ENCODE measurements around the gene ITFG1. TPM values are rescaled to one million over a fixed set of nuclear protein-coding genes. Genes with fewer than 3 reads are reported as not detected.

ITFG1 gene
- 71.3 TPM for total RNA-seq
- long read RNA-seq, transcript ITFG1-201 (18 exons, 3,400 nt): major isoform, 203 of 228 reads
- long read RNA-seq, partial matches to known transcripts: 8 of 228 reads
- long read RNA-seq, other reads (novel, unspliced or antisense): 17 of 228 reads

DNA sequence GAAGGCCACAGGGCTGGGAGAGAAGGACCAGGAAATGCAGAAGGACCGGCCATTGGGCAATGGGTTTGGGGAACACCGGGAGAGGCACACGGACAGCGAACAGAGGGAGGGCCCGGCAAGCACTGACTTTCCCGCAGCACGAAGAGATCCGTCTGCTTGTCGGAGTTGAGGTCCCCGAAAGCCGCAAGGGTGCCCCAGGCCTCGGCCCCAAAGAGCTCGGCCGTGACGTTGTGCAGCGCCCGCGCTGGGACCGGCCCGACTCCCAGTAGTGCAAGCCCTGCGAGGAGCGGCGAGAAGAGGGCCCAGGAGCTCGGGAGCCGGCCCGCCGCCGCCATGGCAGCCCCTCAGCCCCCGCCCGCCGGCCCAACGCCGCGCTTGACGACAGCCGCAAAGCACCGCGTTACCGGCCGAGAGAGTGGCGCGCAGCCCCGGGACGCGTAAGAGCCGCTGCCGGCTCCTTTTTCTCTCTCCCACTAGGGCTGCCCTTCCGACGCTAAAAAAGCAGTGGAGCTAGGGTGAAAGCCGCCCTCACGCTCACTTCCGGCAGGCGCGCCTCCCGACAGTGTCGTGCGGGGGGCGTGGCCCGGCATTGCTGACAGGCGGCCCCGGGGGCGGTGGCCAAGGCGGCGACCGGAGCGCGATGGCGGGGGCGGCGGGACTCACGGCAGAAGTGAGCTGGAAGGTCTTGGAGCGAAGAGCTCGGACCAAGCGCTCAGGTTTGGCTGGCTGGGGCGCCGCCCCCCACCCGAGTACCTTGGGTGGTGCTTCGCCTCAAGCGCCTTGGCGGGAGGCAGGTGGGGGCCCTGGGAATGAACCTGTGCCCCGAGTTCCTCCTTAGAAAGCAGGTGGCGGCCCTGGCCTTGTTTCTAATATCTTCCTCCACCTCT, at the start of gene ITFG1, which contains the start of gene PHKB:
Gene ITFG1 (minus strand): TSS at position 353 of the 887 bp plus-strand sequence. CDS start 18 bp downstream, at position 335.
Gene PHKB (plus strand): TSS at position 621 of the 887 bp plus-strand sequence. CDS start 20 bp downstream, at position 641.
- no peaks in the 10 kb centered on the region for H3K9me3 ChIP-seq (replicated peaks)
- H3K27me3 ChIP-seq (ENCODE audit: low read depth): no peaks in the 10 kb centered on the region
- peak within 1 kb of the TSS; percentile 94 for H3K4me3 ChIP-seq
- peak within 1 kb of the TSS; percentile 99 for H3K27ac ChIP-seq (replicated peaks)
- H3K4me1 ChIP-seq: peaks cover 88% of the 10 kb centered on the region
- TF ChIP-seq, protein P1, sequence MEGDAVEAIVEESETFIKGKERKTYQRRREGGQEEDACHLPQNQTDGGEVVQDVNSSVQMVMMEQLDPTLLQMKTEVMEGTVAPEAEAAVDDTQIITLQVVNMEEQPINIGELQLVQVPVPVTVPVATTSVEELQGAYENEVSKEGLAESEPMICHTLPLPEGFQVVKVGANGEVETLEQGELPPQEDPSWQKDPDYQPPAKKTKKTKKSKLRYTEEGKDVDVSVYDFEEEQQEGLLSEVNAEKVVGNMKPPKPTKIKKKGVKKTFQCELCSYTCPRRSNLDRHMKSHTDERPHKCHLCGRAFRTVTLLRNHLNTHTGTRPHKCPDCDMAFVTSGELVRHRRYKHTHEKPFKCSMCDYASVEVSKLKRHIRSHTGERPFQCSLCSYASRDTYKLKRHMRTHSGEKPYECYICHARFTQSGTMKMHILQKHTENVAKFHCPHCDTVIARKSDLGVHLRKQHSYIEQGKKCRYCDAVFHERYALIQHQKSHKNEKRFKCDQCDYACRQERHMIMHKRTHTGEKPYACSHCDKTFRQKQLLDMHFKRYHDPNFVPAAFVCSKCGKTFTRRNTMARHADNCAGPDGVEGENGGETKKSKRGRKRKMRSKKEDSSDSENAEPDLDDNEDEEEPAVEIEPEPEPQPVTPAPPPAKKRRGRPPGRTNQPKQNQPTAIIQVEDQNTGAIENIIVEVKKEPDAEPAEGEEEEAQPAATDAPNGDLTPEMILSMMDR (IDR thresholded peaks at IDR 0.05; ENCODE audit: borderline replicate concordance): peak; percentile 39
- H3K36me3 ChIP-seq: peaks cover 18% of the 10 kb centered on the region
- intact Hi-C loops (cut with micrococcal nuclease): no loop called here
- peak; percentile 94 for DNase-seq

DNA sequence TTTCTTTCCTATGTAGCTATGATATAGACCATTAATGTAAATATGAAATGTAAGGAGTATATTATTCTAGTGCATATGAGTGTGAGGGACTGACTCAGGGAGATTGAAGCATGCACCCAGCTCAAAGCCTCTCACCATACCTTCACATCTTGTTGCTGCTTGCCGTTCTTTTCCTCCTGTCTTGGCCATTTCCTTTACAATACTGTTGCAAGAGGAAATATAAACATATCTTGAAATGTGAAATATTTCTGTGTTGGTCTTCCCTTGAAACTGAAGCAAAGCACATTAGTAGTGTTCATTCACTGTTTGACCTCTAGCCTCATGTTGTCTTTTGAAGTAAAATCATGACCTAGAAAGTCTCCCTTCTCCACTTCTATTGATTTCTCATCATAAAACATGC, 46.8 kb upstream of the ITFG1 start:
- Histone ChIP-seq H3K27me3 (ENCODE audit: low read depth) (no peaks in the 10 kb centered on the region), H3K36me3 (peaks cover 61% of the 10 kb centered on the region), H3K4me3 (no peak overlapping the region), H3K9me3 (replicated peaks) (no peaks in the 10 kb centered on the region), H3K4me1 (peaks cover 4% of the 10 kb centered on the region), H3K27ac (replicated peaks) (no peak overlapping the region)
- no peak for DNase-seq
- TF ChIP-seq, protein P1 (IDR thresholded peaks at IDR 0.05; ENCODE audit: borderline replicate concordance): no peak
- intact Hi-C loops (cut with micrococcal nuclease): no loop called here

DNA sequence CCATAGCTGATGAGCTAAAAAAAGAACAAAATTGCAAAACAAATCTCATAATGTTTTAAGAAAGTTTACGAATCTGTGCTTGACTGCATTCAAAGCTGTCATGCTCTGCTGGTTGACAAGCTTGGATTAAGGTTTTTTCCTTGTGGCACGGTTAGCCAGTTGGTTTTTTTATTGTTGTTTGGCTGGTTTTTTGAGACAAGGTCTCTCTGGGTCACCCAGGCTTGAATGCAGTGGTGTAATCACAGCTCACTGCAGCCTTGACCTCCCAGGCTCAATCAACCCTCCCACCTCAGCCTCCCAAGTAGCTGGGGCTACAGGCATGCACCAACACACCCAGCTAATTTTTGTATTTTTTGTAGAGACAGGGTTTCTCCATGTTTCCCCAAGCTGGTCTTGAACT, 45.9 kb upstream of the ITFG1 start:
- Histone ChIP-seq H3K36me3 (peaks cover 56% of the 10 kb centered on the region), H3K9me3 (replicated peaks) (no peaks in the 10 kb centered on the region), H3K27me3 (ENCODE audit: low read depth) (no peaks in the 10 kb centered on the region), H3K4me1 (peaks cover 4% of the 10 kb centered on the region), H3K4me3 (no peak overlapping the region), H3K27ac (replicated peaks) (no peak overlapping the region)
- intact Hi-C loops (cut with micrococcal nuclease): no loop called here
- TF ChIP-seq, protein P1 (IDR thresholded peaks at IDR 0.05; ENCODE audit: borderline replicate concordance): no peak
- no peak for DNase-seq

DNA sequence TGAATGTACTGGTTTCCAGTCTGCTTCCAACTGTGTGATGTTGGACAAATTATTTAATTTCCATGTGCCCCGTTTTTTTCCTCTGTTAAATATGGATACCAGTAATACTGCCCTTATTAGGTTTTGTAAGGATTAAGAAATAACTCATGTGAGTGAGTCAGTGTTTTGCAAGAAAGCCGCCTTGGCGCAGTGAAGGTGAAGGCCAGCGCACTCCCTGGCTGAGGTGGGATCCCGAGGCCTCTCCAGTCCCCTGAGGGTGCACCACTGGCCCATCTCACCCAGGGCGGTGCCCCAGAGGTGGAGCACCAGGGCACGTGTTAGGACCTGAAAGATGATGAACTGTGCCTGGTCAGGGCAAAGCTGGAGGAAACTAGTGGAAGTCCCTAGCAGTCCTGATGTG, 43.7 kb upstream of the ITFG1 start:
- DNase-seq: no peak
- Histone ChIP-seq H3K27ac (replicated peaks) (no peak overlapping the region), H3K9me3 (replicated peaks) (no peaks in the 10 kb centered on the region), H3K4me3 (no peak overlapping the region), H3K4me1 (peaks cover 4% of the 10 kb centered on the region), H3K27me3 (ENCODE audit: low read depth) (no peaks in the 10 kb centered on the region), H3K36me3 (peaks cover 58% of the 10 kb centered on the region)
- intact Hi-C loops (cut with micrococcal nuclease): no loop called here
- TF ChIP-seq, protein P1 (IDR thresholded peaks at IDR 0.05; ENCODE audit: borderline replicate concordance): no peak

DNA sequence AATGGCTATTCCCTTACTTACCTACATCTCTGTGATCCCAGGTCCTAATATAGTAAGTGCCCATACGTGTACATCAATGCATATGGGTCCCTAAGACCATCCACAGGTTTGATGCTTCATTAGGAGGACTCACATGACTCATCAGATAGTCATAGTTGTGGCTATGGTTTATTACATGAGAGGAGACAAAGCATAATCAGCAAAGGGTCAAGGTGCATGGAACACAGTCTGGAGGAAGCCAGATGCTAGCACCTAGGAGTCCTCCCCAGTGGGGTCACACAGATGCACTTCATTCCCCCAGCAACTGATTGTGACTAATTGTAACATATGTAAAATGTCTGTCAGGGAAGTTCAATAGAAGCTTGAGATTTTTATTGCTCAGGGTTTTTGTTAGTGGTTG, 43.1 kb upstream of the ITFG1 start:
- no peaks in the 10 kb centered on the region for H3K27me3 ChIP-seq (ENCODE audit: low read depth)
- peaks cover 4% of the 10 kb centered on the region for H3K4me1 ChIP-seq
- intact Hi-C loops (cut with micrococcal nuclease): no loop called here
- H3K36me3 ChIP-seq: peaks cover 64% of the 10 kb centered on the region
- TF ChIP-seq, protein P1 (IDR thresholded peaks at IDR 0.05; ENCODE audit: borderline replicate concordance): no peak
- no peak overlapping the region for H3K27ac ChIP-seq (replicated peaks)
- no peak for DNase-seq
- no peaks in the 10 kb centered on the region for H3K9me3 ChIP-seq (replicated peaks)
- H3K4me3 ChIP-seq: no peak overlapping the region
